ENCODE results near the gene KLHL29.

- TF ChIP-seq, protein P1, sequence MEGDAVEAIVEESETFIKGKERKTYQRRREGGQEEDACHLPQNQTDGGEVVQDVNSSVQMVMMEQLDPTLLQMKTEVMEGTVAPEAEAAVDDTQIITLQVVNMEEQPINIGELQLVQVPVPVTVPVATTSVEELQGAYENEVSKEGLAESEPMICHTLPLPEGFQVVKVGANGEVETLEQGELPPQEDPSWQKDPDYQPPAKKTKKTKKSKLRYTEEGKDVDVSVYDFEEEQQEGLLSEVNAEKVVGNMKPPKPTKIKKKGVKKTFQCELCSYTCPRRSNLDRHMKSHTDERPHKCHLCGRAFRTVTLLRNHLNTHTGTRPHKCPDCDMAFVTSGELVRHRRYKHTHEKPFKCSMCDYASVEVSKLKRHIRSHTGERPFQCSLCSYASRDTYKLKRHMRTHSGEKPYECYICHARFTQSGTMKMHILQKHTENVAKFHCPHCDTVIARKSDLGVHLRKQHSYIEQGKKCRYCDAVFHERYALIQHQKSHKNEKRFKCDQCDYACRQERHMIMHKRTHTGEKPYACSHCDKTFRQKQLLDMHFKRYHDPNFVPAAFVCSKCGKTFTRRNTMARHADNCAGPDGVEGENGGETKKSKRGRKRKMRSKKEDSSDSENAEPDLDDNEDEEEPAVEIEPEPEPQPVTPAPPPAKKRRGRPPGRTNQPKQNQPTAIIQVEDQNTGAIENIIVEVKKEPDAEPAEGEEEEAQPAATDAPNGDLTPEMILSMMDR (conservative IDR thresholded peaks at IDR 0.05), result no peak
- TF ChIP-seq EZH2 (IDR thresholded peaks at IDR 0.05; ENCODE audit: low read depth), result no peak
Observed at GRCh38 chr2:23460993-23461392, 76.0 kb downstream of the KLHL29 start.
